ENCODE results near the gene GPR45.
"Not testable (repeated sequence)": the region's sequence is repeated elsewhere in the genome, so short reads cannot be mapped to it uniquely, and the experiment has no call there.

DNA sequence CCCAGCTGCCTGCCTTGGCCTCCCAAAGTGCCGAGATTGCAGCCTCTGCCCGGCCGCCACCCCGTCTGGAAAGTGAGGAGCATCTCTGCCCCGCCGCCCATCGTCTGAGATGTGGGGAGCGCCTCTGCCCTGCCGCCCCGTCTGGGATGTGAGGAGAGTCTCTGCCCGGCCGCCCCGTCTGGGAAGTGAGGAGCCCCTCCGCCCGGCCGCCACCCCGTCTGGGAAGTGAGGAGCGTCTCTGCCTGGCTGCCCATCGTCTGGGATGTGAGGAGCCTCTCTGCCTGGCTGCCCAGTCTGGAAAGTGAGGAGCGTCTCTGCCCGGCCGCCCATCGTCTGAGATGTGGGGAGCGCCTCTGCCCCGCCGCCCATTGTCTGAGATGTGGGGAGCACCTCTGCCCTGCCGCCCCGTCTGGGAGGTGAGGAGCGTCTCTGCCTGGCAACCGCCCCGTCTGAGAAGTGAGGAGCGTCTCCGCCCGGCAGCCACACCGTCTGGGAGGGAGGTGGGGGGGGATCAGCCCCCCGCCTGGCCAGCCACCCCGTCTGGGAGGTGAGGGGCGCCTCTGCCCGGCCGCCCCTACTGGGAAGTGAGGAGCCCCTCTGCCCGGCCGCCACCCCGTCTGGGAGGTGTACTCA is 9.6 kb downstream of the GPR45 start:
- not testable (repeated sequence) for TF ChIP-seq POLR2A (IDR thresholded peaks at IDR 0.05; ENCODE audit: low read length); GATA1 (IDR thresholded peaks at IDR 0.05; ENCODE audit: low read depth, low read length)

All from erythroblast (primary cell).